B cell (primary cell): ENCODE data around the gene TMTC4. TPM values are rescaled to one million over a fixed set of nuclear protein-coding genes. Genes with fewer than 3 reads are reported as not detected.

ENCODE experiments used
- ATAC-seq: fragments of 200-7000 bp; cut with Tn5 transposase; one replicate; pipeline ENCODE4 v1.10.0; 2021; ENCODE audit warnings: low read depth, mild to moderate bottlenecking, moderate number of reproducible peaks, moderate library complexity
- CTCF ChIA-PET: fragments of 350-600 bp; sonication (Branson Sonifier 250); formaldehyde crosslinking; loops from one replicate; lab custom pipeline; 2021; ENCODE audit warnings: antibody characterized with exemption, inconsistent platforms; lab: Charles Lee
- POLR2A ChIA-PET: fragments of 350-600 bp; sonication (Branson Sonifier 250); formaldehyde crosslinking; loops from one replicate; lab custom pipeline; 2021; ENCODE audit warnings: antibody characterized with exemption; lab: Charles Lee
- DNase-seq: peaks from one replicate; pipeline ENCODE4 v3.0.0; 2013
- H2AFZ ChIP-seq: 2 replicates; pipeline ENCODE4 v1.6.1; 2012; ENCODE audit warnings: mild to moderate bottlenecking, low read depth, low read length; ENCODE audit not compliant: insufficient read depth, poor library complexity, severe bottlenecking
- H3K27ac ChIP-seq, 2 donors: 1 replicate in 1 of 2; 2 replicates in 1 of 2; pipeline ENCODE4 v1.5.1; 2012 to 2013; ENCODE audit warnings: low read length in 2 of 2, mild to moderate bottlenecking in 2 of 2, moderate library complexity in 1 of 2
- H3K27me3 ChIP-seq, 4 experiments: fragments of 200-600 bp in 1 of 4; sonication (generic) in 1 of 4; replicated peaks in 1 of 4; 1 replicate in 2 of 4; 2 replicates in 2 of 4; pipeline versions ENCODE4 v1.6.1 to v1.7.0; 2013 to 2016; ENCODE audit warnings: low read length in 3 of 4, mild to moderate bottlenecking in 2 of 4, mixed read lengths in 1 of 4, moderate library complexity in 1 of 4; ENCODE audit not compliant: insufficient read depth in 4 of 4, control insufficient read depth in 3 of 4; ENCODE audit errors: control extremely low read depth in 1 of 4
- H3K36me3 ChIP-seq, 2 experiments: replicated peaks in 1 of 2; 1 replicate in 1 of 2; 2 replicates in 1 of 2; pipeline versions ENCODE4 v1.6.1 to v1.7.1; 2013; ENCODE audit warnings: low read length in 1 of 2; ENCODE audit not compliant: insufficient read depth in 2 of 2, control insufficient read depth in 1 of 2; ENCODE audit errors: control extremely low read depth in 1 of 2, extremely low read depth in 1 of 2
- H3K4me1 ChIP-seq, 2 donors: fragments of 200-600 bp in 1 of 2; sonication (generic) in 1 of 2; 1 replicate in 1 of 2; 2 replicates in 1 of 2; pipeline versions ENCODE4 v1.5.1 to v1.6.1; 2013 to 2017; ENCODE audit warnings: low read length in 2 of 2; ENCODE audit not compliant: control insufficient read depth in 2 of 2, insufficient read depth in 2 of 2
- H3K4me2 ChIP-seq: replicated peaks from 2 replicates; pipeline ENCODE3; 2012; ENCODE audit warnings: mild to moderate bottlenecking, low read depth, low read length; ENCODE audit not compliant: poor library complexity, severe bottlenecking
- H3K4me3 ChIP-seq, 5 experiments: fragments of 200-600 bp in 1 of 5; sonication (generic) in 1 of 5; 1 replicate in 3 of 5; 2 replicates in 2 of 5; pipeline versions ENCODE4 v1.5.1 to v1.7.0; 2011 to 2016; ENCODE audit warnings: low read length in 4 of 5, mild to moderate bottlenecking in 4 of 5, low read depth in 2 of 5, control low read depth in 1 of 5, moderate library complexity in 1 of 5; ENCODE audit not compliant: insufficient read depth in 1 of 5; ENCODE audit errors: control extremely low read depth in 1 of 5, extremely low read depth in 1 of 5
- H3K79me2 ChIP-seq: fragments of 200-600 bp; sonication (generic); one replicate; pipeline ENCODE4 v1.6.0; 2016; ENCODE audit warnings: low read length; ENCODE audit not compliant: control insufficient read depth, insufficient read depth
- H3K9ac ChIP-seq: fragments of 200-600 bp; sonication (generic); 2 replicates; pipeline ENCODE4 v1.6.1; 2017; ENCODE audit warnings: mild to moderate bottlenecking, low read length, moderate library complexity
- H3K9me3 ChIP-seq, 3 donors: one replicate each; pipeline versions ENCODE4 v1.6.1 to v1.7.1; 2013; ENCODE audit warnings: low read length in 2 of 3; ENCODE audit not compliant: control insufficient read depth in 2 of 3, insufficient read depth in 1 of 3; ENCODE audit errors: control extremely low read depth in 1 of 3
- H4K20me1 ChIP-seq: 2 replicates; pipeline ENCODE4 v1.6.0; 2012; ENCODE audit warnings: mild to moderate bottlenecking, low read length; ENCODE audit not compliant: insufficient read depth, control insufficient read depth, poor library complexity, severe bottlenecking
- H3K27ac Mint-ChIP-seq: one replicate; pipeline ENCODE4 v1.8.0; 2021; ENCODE audit warnings: mixed read lengths
- H3K27me3 Mint-ChIP-seq: one replicate; pipeline ENCODE4 v1.8.0; 2021; ENCODE audit warnings: mixed read lengths
- H3K4me1 Mint-ChIP-seq: one replicate; pipeline ENCODE4 v1.8.0; 2021; ENCODE audit warnings: mixed read lengths
- H3K4me3 Mint-ChIP-seq: one replicate; pipeline ENCODE4 v1.8.0; 2021; ENCODE audit warnings: mixed read lengths
- H3K9me3 Mint-ChIP-seq: one replicate; pipeline ENCODE4 v1.8.0; 2022; ENCODE audit warnings: mixed read lengths; ENCODE audit not compliant: insufficient read depth
- CTCF ChIP-seq: fragments of 200-600 bp; IDR thresholded peaks from one replicate; pipeline ENCODE4 v1.8.0; 2022; ENCODE audit warnings: antibody characterized with exemption, mild to moderate bottlenecking
- EZH2 ChIP-seq: IDR thresholded peaks from 2 replicates; pipeline ENCODE4 v1.6.1; 2012; ENCODE audit warnings: borderline replicate concordance, low read depth, mild to moderate bottlenecking, moderate library complexity, low read length; ENCODE audit not compliant: insufficient read depth, poor library complexity, severe bottlenecking
- whole genome bisulfite sequencing: methylation state at CpG from one replicate; pipeline ENCODE4 v1.1.5; 2013; ENCODE audit warnings: missing lambda C conversion rate; ENCODE audit not compliant: insufficient coverage; 5-methylcytosine and 5-hydroxymethylcytosine counted together
- intact Hi-C: fragments of 100-400 bp; cut with micrococcal nuclease; formaldehyde crosslinking; loops from one replicate; pipeline ENCODE4 v1.10.0; 2022
- polyA plus RNA-seq: library from polyadenylated mRNA; depleted of rRNA; stranded (reverse); fragments of >200 nt; gene quantifications from 2 replicates; pipeline ENCODE4 v1.2.3, GENCODE V29; 2012
- total RNA-seq, 2 donors: library from RNA; stranded (reverse); fragments of 120-200 nt in 1 of 2; gene quantifications; 1 replicate in 1 of 2; 2 replicates in 1 of 2; pipeline versions ENCODE4 v1.2.3 to v1.2.4, GENCODE V29; 2013 to 2022

TMTC4 gene
- total and polyA plus RNA-seq, 2 donors (not counting 1 experiment from before 2014, with no cell fraction given) = 7.9 to 17.8 TPM

- no peak overlapping the region for H3K27ac Mint-ChIP-seq
- DNase-seq = no peak
- ATAC-seq = no peak
- ChIA-PET POLR2A (no interaction called here), CTCF (no interaction called here)
- no peak overlapping the region for H3K27ac ChIP-seq
- H3K4me1 ChIP-seq = no peaks in the 10 kb centered on the region
- no peak overlapping the region for H3K9ac ChIP-seq
- TF ChIP-seq EZH2 (no peak), CTCF (no peak)
- no peak overlapping the region for H2AFZ ChIP-seq
- H3K4me2 ChIP-seq = no peak overlapping the region
- no peak overlapping the region for H3K4me3 Mint-ChIP-seq
- peaks cover 24% of the 10 kb centered on the region for H3K27me3 Mint-ChIP-seq
- H4K20me1 ChIP-seq = no peaks in the 10 kb centered on the region
- no peaks in the 10 kb centered on the region for H3K79me2 ChIP-seq
- no peaks in the 10 kb centered on the region for H3K4me1 Mint-ChIP-seq
- WGBS = 100% methylated on average over 1 of the region's 2 CpGs
- H3K9me3 ChIP-seq = peaks cover 0 to 5% (median 0%) of the 10 kb centered on the region in 3 donors
- H3K27me3 ChIP-seq = peaks cover 0 to 4% (median 2%) of the 10 kb centered on the region in 4 experiments
- H3K36me3 ChIP-seq = no peaks in the 10 kb centered on the region
- peaks cover 8% of the 10 kb centered on the region for H3K9me3 Mint-ChIP-seq
- no peak overlapping the region for H3K4me3 ChIP-seq
- intact Hi-C loops = no loop called here
Observed at GRCh38 chr13:100695509-100695773, 20.8 kb upstream of the TMTC4 start.

GRCh38 chr13:100694722-100695508, 20.3 kb upstream of the TMTC4 start:
- H3K4me3 ChIP-seq = no peak overlapping the region
- Mint-ChIP-seq H3K9me3 (peaks cover 8% of the 10 kb centered on the region), H3K4me3 (no peak overlapping the region), H3K27ac (no peak overlapping the region), H3K27me3 (peaks cover 24% of the 10 kb centered on the region), H3K4me1 (no peaks in the 10 kb centered on the region)
- no peak for TF ChIP-seq CTCF
- TF ChIP-seq EZH2 = no peak
- H2AFZ ChIP-seq = no peak overlapping the region
- intact Hi-C loops = no loop called here
- ATAC-seq = no peak
- peaks cover 0 to 10% (median 3%) of the 10 kb centered on the region in 3 donors for H3K9me3 ChIP-seq
- 70% methylated on average over 9 of the region's 12 CpGs for WGBS
- no peaks in the 10 kb centered on the region for H3K36me3 ChIP-seq
- H3K4me1 ChIP-seq = no peaks in the 10 kb centered on the region
- POLR2A ChIA-PET = no interaction called here
- H3K9ac ChIP-seq = no peak overlapping the region
- H3K79me2 ChIP-seq = no peaks in the 10 kb centered on the region
- CTCF ChIA-PET = no interaction called here
- H3K27ac ChIP-seq = no peak overlapping the region
- DNase-seq = no peak
- peaks cover 0 to 4% (median 2%) of the 10 kb centered on the region in 4 experiments for H3K27me3 ChIP-seq
- no peaks in the 10 kb centered on the region for H4K20me1 ChIP-seq
- no peak overlapping the region for H3K4me2 ChIP-seq
